NCI-H1694 treated with DMSO at 0.1 percent for 48 hours (cell line): ENCODE data around the gene BPIFB6.

Experiments
- DNase-seq: peaks from one replicate; lab custom pipeline; 2025; lab: John Stamatoyannopoulos, UW

Gene BPIFB6

GRCh38 chr20:33031531-33031930 lies at the start of gene BPIFB6:
BPIFB6 (plus strand) TSS chr20:33031648; CDS start chr20:33031648, 0 bp downstream.
- DNase-seq, result no peak

- no peak for DNase-seq
Observed at GRCh38 chr20:32982617-32983458, 48.6 kb upstream of the BPIFB6 start.

GRCh38 chr20:32983459-32984112 lies 47.9 kb upstream of the BPIFB6 start:
- no peak for DNase-seq

- no peak for DNase-seq
Observed at GRCh38 chr20:32984196-32984595, 47.3 kb upstream of the BPIFB6 start.

GRCh38 chr20:32984631-32985354 lies 46.7 kb upstream of the BPIFB6 start:
- DNase-seq, result no peak

- no peak for DNase-seq
Observed at GRCh38 chr20:32985596-32985995, 45.9 kb upstream of the BPIFB6 start.

GRCh38 chr20:32986331-32986966 lies 45.0 kb upstream of the BPIFB6 start:
- DNase-seq, result no peak

- DNase-seq, result no peak
Observed at GRCh38 chr20:32987044-32987825, 44.2 kb upstream of the BPIFB6 start.

GRCh38 chr20:32988008-32988407 lies 43.4 kb upstream of the BPIFB6 start:
- DNase-seq, result no peak

GRCh38 chr20:32989507-32990283 lies 41.8 kb upstream of the BPIFB6 start:
- DNase-seq, result no peak

GRCh38 chr20:32990426-32990825 lies 41.0 kb upstream of the BPIFB6 start:
- DNase-seq, result no peak

GRCh38 chr20:32991383-32991782 lies 40.1 kb upstream of the BPIFB6 start:
- DNase-seq, result no peak

GRCh38 chr20:32991792-32992641 lies 39.4 kb upstream of the BPIFB6 start:
- DNase-seq, result no peak

GRCh38 chr20:32993496-32994050 lies 37.9 kb upstream of the BPIFB6 start:
- no peak for DNase-seq

GRCh38 chr20:32995802-32996201 lies 35.6 kb upstream of the BPIFB6 start:
- DNase-seq, result no peak

- no peak for DNase-seq
Observed at GRCh38 chr20:32997431-32997830, 34.0 kb upstream of the BPIFB6 start.

- no peak for DNase-seq
Observed at GRCh38 chr20:32999603-33000250, 31.7 kb upstream of the BPIFB6 start.

- DNase-seq, result no peak
Observed at GRCh38 chr20:33000802-33001466, 30.5 kb upstream of the BPIFB6 start.
